Stomach (tissue), 4 donors: ENCODE results near the gene EFCAB14.

Experiments
- EP300 ChIP-seq: sonication (generic); formaldehyde crosslinking; IDR thresholded peaks from one replicate; pipeline ENCODE4 v1.6.1; 2017; ENCODE audit warnings: antibody characterized with exemption
- TF ChIP-seq, protein P1 (sequence below), 7 experiments: fragments of 450-650 bp in 4 of 7; fragments of 200-600 bp in 3 of 7; sonication (generic) in 3 of 7; IDR thresholded peaks; one replicate each; pipeline ENCODE4 v1.5.1; 2016 to 2019; ENCODE audit warnings: antibody characterized with exemption in 7 of 7, control low read depth in 2 of 7, mild to moderate bottlenecking in 1 of 7

- TF ChIP-seq, protein P1, sequence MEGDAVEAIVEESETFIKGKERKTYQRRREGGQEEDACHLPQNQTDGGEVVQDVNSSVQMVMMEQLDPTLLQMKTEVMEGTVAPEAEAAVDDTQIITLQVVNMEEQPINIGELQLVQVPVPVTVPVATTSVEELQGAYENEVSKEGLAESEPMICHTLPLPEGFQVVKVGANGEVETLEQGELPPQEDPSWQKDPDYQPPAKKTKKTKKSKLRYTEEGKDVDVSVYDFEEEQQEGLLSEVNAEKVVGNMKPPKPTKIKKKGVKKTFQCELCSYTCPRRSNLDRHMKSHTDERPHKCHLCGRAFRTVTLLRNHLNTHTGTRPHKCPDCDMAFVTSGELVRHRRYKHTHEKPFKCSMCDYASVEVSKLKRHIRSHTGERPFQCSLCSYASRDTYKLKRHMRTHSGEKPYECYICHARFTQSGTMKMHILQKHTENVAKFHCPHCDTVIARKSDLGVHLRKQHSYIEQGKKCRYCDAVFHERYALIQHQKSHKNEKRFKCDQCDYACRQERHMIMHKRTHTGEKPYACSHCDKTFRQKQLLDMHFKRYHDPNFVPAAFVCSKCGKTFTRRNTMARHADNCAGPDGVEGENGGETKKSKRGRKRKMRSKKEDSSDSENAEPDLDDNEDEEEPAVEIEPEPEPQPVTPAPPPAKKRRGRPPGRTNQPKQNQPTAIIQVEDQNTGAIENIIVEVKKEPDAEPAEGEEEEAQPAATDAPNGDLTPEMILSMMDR (IDR thresholded peaks at IDR 0.05) = no peak
- TF ChIP-seq EP300 = no peak
These were observed 50.8 kb downstream of the EFCAB14 start, which contains the start of gene ATPAF1 for GRCh38 chr1:46667782-46668760.
